ENCODE measurements around the gene TTC39C.

TTC39C gene

DNA sequence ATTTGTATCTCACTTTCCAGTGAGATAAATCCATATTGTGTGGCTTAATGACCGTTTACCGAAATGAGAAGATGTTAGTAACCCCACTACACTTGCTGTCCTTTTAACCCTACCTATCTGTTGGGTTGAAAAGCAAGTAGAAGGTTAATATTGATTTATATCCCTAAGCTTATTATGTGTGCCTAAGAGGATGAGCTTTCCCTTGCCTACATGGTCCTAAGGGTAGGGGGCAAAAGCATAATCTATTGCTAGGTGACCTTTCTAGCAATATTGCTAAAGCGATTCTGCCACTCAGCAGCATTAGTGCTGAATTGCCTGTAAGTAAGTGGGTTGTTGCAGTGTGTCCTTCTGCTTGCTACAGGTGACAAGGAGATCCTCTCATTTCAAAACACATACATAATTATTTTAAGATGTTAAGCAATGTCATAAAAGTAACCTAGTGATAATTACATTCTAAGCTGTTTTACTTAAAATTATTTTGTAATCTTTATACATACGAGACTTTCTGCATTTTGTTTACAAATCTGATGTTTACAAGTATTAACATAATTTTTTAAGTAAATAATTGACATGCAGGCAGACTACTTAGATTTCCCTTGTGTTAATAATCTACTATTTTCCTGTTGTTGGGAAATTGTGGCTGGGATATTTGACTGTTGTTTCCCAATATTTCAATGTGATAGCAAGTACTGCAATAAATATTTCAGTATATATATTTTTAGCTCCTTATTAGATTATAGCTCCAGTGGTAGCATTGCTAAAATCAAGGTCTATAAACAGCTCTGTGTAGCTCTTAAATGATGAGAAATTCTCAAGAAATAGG, 75.2 kb downstream of the TTC39C start:
- TF ChIP-seq, protein P1, sequence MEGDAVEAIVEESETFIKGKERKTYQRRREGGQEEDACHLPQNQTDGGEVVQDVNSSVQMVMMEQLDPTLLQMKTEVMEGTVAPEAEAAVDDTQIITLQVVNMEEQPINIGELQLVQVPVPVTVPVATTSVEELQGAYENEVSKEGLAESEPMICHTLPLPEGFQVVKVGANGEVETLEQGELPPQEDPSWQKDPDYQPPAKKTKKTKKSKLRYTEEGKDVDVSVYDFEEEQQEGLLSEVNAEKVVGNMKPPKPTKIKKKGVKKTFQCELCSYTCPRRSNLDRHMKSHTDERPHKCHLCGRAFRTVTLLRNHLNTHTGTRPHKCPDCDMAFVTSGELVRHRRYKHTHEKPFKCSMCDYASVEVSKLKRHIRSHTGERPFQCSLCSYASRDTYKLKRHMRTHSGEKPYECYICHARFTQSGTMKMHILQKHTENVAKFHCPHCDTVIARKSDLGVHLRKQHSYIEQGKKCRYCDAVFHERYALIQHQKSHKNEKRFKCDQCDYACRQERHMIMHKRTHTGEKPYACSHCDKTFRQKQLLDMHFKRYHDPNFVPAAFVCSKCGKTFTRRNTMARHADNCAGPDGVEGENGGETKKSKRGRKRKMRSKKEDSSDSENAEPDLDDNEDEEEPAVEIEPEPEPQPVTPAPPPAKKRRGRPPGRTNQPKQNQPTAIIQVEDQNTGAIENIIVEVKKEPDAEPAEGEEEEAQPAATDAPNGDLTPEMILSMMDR (IDR thresholded peaks at IDR 0.05; ENCODE audit: low read depth, low read length) = no peak

DNA sequence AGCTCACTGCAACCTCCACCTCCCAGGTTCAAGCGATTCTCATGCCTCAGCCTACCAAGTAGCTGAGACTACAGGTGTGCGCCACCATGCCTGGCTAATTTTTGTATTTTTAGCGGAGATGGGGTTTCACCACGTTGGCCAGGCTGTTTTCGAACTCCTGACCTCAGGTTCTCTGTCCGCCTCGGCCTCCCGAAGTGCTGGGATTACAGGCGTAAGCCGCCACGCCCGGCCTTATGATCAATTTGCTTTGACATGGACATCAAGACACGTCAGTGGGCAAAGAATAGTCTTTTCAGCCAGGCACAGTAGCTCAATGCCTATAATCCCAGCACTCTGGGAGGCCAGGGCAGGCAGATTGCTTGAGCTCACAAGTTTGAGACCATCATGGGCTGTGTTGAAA, 76.3 kb downstream of the TTC39C start:
- TF ChIP-seq, protein P1 (IDR thresholded peaks at IDR 0.05; ENCODE audit: low read depth, low read length) = no peak

More for the DNA sequence above, 75.2 kb downstream of the TTC39C start:
- no peak for DNase-seq (ENCODE audit: low read depth in 2 of 2)
- no peak overlapping the region for H3K4me3 ChIP-seq (replicated peaks in 1 of 2; ENCODE audit: low read depth in 2 of 2, low read length in 2 of 2)

DNA sequence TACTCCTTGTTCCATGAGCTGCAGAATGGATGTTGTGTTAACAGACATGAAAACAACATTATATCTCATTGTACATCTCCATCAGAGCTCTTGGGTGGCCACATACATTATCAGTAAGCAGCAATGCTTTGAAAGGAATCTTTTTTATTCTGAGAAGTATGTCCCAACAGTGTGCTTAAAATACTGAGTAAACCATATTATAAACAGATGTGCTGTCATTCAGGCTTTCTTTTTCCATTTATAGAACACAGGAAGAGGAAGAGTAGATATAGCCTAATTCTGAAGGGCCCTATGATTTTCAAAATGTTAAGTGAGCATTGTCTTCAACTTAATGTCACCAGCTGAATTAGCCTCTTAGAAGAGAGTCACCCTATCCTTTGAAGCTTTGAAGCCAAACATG, 80.0 kb downstream of the TTC39C start:
- TF ChIP-seq, protein P1 (IDR thresholded peaks at IDR 0.05; ENCODE audit: low read depth, low read length) = no peak
- H3K4me3 ChIP-seq (replicated peaks in 1 of 2; ENCODE audit: low read depth in 2 of 2, low read length in 2 of 2) = no peak overlapping the region
- no peak for DNase-seq (ENCODE audit: low read depth in 2 of 2)

More for the DNA sequence above, 76.3 kb downstream of the TTC39C start:
- DNase-seq (ENCODE audit: low read depth in 2 of 2) = no peak
- no peak overlapping the region for H3K4me3 ChIP-seq (replicated peaks in 1 of 2; ENCODE audit: low read depth in 2 of 2, low read length in 2 of 2)

DNA sequence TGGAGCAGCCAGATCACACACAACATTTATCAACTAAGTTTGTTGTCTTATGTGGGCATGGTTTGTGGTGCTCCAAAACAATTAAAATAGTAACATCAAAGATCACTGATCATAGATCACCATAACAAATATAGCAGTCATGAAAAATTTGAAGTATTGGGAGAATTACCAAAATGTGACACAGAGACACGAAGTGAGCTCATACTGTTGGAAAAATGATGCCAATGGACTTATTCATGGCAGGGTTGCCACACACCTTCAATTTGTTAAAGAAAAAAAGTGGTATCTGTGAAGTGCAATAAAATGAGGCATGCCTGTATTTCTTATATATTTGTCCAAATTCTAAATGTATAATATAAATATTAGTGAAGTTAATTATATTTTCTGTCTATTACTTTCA, 81.4 kb downstream of the TTC39C start:
- TF ChIP-seq, protein P1 (IDR thresholded peaks at IDR 0.05; ENCODE audit: low read depth, low read length) = no peak
- no peak overlapping the region for H3K4me3 ChIP-seq (replicated peaks in 1 of 2; ENCODE audit: low read depth in 2 of 2, low read length in 2 of 2)
- peak in 1 of 2 donors; percentile 41 for DNase-seq (ENCODE audit: low read depth in 2 of 2)

DNA sequence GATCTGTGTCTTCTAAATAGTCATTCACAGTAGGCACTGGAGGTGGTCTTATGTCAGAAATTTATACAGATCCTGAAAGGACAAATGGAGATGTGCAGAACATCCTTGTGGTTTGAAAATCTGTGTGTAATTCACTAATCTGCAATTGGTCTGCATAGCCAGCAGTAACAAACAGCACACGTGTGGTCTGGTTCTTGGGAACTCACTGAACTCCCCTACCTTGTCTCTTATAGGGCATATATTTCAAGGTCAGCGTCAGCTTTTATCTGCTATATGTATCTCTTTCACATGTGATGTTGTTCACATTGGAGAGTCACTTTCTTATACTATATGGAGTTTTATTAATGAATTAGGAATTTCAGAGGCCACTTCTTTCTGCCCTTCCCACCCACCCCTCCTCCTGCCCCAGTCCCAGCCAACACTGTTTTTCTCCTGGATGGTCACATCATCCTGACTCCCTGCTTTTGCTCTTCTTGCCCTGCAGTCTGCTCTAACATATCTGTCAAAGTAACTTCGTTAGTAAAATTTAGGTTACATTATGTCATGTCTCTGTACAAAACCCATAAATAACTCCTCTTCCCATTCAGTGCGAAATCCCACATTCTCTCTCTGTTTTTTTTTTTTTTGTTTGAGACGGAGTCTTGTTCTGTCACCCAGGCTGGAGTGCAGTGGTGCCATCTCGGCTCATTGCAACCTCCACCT, 88.9 kb downstream of the TTC39C start:
- no peak overlapping the region for H3K4me3 ChIP-seq (replicated peaks in 1 of 2; ENCODE audit: low read depth in 2 of 2, low read length in 2 of 2)
- TF ChIP-seq, protein P1 (IDR thresholded peaks at IDR 0.05; ENCODE audit: low read depth, low read length) = no peak
- DNase-seq (ENCODE audit: low read depth in 2 of 2) = peak in 1 of 2 donors; percentile 15

DNA sequence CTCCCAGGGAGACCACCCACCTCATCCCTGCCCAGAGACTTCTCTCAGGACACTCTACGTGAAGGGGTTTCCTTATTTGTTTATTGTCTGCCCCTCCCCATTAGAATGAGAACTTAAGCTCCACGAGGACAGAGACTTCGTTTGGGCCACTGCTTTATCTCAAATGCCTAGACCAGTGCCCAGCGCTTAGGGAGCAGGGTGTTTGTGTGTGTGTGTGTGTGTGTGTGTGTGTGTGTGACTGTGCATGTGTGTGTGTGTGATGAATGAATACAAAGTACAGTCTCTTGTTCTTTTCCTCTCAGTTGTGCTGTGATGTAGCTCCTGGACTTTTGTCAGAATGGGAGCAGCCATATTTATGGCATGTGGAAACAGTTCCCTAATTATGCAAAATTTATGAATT, 89.9 kb downstream of the TTC39C start:
- H3K4me3 ChIP-seq (replicated peaks in 1 of 2; ENCODE audit: low read depth in 2 of 2, low read length in 2 of 2) = no peak overlapping the region
- no peak for DNase-seq (ENCODE audit: low read depth in 2 of 2)
- TF ChIP-seq, protein P1 (IDR thresholded peaks at IDR 0.05; ENCODE audit: low read depth, low read length) = no peak
